NCI-H69 (cell line): ENCODE results near the gene RBP4.
"Not testable (repeated sequence)": the region's sequence is repeated elsewhere in the genome, so short reads cannot be mapped to it uniquely, and the experiment has no call there.

Experiments
- DNase-seq: peaks from one replicate; lab custom pipeline; 2025; lab: John Stamatoyannopoulos, UW

Gene RBP4

GRCh38 chr10:93566435-93567276 lies 34.4 kb downstream of the RBP4 start, which contains the start of gene FFAR4:
Gene FFAR4 (plus strand): TSS chr10:93566665. CDS start chr10:93566721, 56 bp downstream.
- peak; percentile 47 for DNase-seq

GRCh38 chr10:93565446-93565845 lies 35.6 kb downstream of the RBP4 start:
- DNase-seq: no peak

GRCh38 chr10:93560541-93560940 lies 40.5 kb downstream of the RBP4 start:
- no peak for DNase-seq

- no peak for DNase-seq
Measured at GRCh38 chr10:93559490-93559889, 41.5 kb downstream of the RBP4 start.

- DNase-seq: peak; percentile 62
Measured at GRCh38 chr10:93554760-93555432, 46.1 kb downstream of the RBP4 start.

GRCh38 chr10:93554316-93554663 lies 46.7 kb downstream of the RBP4 start:
- no peak for DNase-seq

GRCh38 chr10:93553482-93554315 lies 47.3 kb downstream of the RBP4 start:
- no peak for DNase-seq

- no peak for DNase-seq
Measured at GRCh38 chr10:93552780-93553179, 48.3 kb downstream of the RBP4 start.

GRCh38 chr10:93550606-93551005 lies 50.4 kb downstream of the RBP4 start:
- no peak for DNase-seq

GRCh38 chr10:93548376-93549071 lies 52.5 kb downstream of the RBP4 start:
- no peak for DNase-seq

- DNase-seq: no peak
Measured at GRCh38 chr10:93547522-93547921, 53.5 kb downstream of the RBP4 start.

- DNase-seq: not testable (repeated sequence)
Measured at GRCh38 chr10:93546995-93547394, 54.0 kb downstream of the RBP4 start.

GRCh38 chr10:93542358-93542791 lies 58.7 kb downstream of the RBP4 start:
- DNase-seq: peak; percentile 92
